IMR-90 (cell line): ENCODE results near the gene TMC1. TPM values are rescaled to one million over a fixed set of nuclear protein-coding genes. Genes with fewer than 3 reads are reported as not detected.
A peak's percentile ranks its signal among the peaks of the same experiment; 100 is the strongest.

ENCODE experiments used
- ATAC-seq: fragments of 200-7000 bp; cut with Tn5 transposase; 2 replicates; pipeline ENCODE4 v1.9.1; 2020; ENCODE audit warnings: low read depth, mild to moderate bottlenecking, moderate library complexity
- BruUV-seq: library from RNA; stranded (reverse); fragments of 400-500 nt; replicated peaks from 2 replicates; lab custom pipeline; 2021; lab: Mats Ljungman, UMichigan
- CTCF ChIA-PET: fragments of 300-600 bp; formaldehyde crosslinking; extraction: SDS; loops from one replicate; lab custom pipeline; 2021; ENCODE audit warnings: antibody characterized with exemption; lab: Yijun Ruan, JAX
- POLR2A ChIA-PET: fragments of 300-600 bp; sonication (Branson Sonifier 250); formaldehyde crosslinking; loops from one replicate; lab custom pipeline; 2022; ENCODE audit warnings: antibody characterized with exemption; ENCODE audit not compliant: unreplicated experiment; lab: Charles Lee
- DNase-seq: peaks from one replicate; pipeline ENCODE4 v3.0.0; 2013
- H2AFZ ChIP-seq: replicated peaks from 2 replicates; pipeline ENCODE3; 2013; ENCODE audit warnings: low read length, mild to moderate bottlenecking; ENCODE audit not compliant: poor library complexity
- H2AK5ac ChIP-seq: 2 replicates; pipeline ENCODE4 v1.6.1; 2013; ENCODE audit warnings: low read depth, low read length, inconsistent platforms
- H2AK9ac ChIP-seq: replicated peaks from 2 replicates; pipeline ENCODE3; 2013; ENCODE audit warnings: mild to moderate bottlenecking, low read depth, low read length, moderate library complexity; ENCODE audit not compliant: poor library complexity
- H2BK120ac ChIP-seq: 2 replicates; pipeline ENCODE4 v1.6.1; 2013; ENCODE audit warnings: low read depth, low read length, inconsistent platforms
- H2BK15ac ChIP-seq: 3 replicates; pipeline ENCODE4 v1.6.1; 2013; ENCODE audit warnings: low read depth, low read length, inconsistent platforms
- H2BK20ac ChIP-seq: 2 replicates; pipeline ENCODE4 v1.6.1; 2013; ENCODE audit warnings: low read depth, mild to moderate bottlenecking, inconsistent platforms, low read length, moderate library complexity
- H2BK5ac ChIP-seq: 2 replicates; pipeline ENCODE4 v1.6.1; 2013; ENCODE audit warnings: mild to moderate bottlenecking, low read depth, low read length, inconsistent platforms; ENCODE audit not compliant: poor library complexity, severe bottlenecking
- H3K14ac ChIP-seq: replicated peaks from 2 replicates; pipeline ENCODE4 v1.6.1; 2013; ENCODE audit warnings: low read depth, low read length, inconsistent platforms
- H3K18ac ChIP-seq: 2 replicates; pipeline ENCODE4 v1.6.1; 2013; ENCODE audit warnings: low read depth, low read length, control low read depth
- H3K23ac ChIP-seq: 2 replicates; pipeline ENCODE4 v1.6.1; 2013; ENCODE audit warnings: low read depth, low read length, inconsistent platforms
- H3K27ac ChIP-seq: 2 replicates; pipeline ENCODE4 v1.5.1; 2013; ENCODE audit warnings: mild to moderate bottlenecking, control low read depth, low read length; ENCODE audit not compliant: insufficient read depth
- H3K27me3 ChIP-seq: 2 replicates; pipeline ENCODE4 v1.6.1; 2013; ENCODE audit warnings: low read length; ENCODE audit not compliant: control insufficient read depth, insufficient read depth
- H3K36me3 ChIP-seq: 2 replicates; pipeline ENCODE4 v1.6.1; 2013; ENCODE audit warnings: low read length, mixed read lengths; ENCODE audit not compliant: control insufficient read depth, insufficient read depth
- H3K4ac ChIP-seq: 2 replicates; pipeline ENCODE4 v1.6.1; 2013; ENCODE audit warnings: low read depth, low read length, inconsistent platforms
- H3K4me1 ChIP-seq: 2 replicates; pipeline ENCODE4 v1.6.1; 2013; ENCODE audit warnings: low read length, mixed read lengths; ENCODE audit not compliant: control insufficient read depth, insufficient read depth
- H3K4me2 ChIP-seq: 2 replicates; pipeline ENCODE4 v1.6.1; 2013; ENCODE audit warnings: low read depth, mild to moderate bottlenecking, control low read depth, low read length, moderate library complexity
- H3K4me3 ChIP-seq: 2 replicates; pipeline ENCODE4 v1.5.1; 2013; ENCODE audit warnings: low read depth, mild to moderate bottlenecking, control low read depth, low read length, moderate library complexity; ENCODE audit not compliant: insufficient read depth
- H3K56ac ChIP-seq: 2 replicates; pipeline ENCODE4 v1.6.1; 2013; ENCODE audit warnings: low read length, inconsistent platforms; ENCODE audit not compliant: insufficient read depth; ENCODE audit errors: extremely low read depth
- H3K79me1 ChIP-seq, 2 experiments: 2 replicates each; pipeline ENCODE4 v1.6.1; 2013; ENCODE audit warnings: low read length in 2 of 2, inconsistent platforms in 1 of 2, low read depth in 1 of 2
- H3K9ac ChIP-seq: 2 replicates; pipeline ENCODE4 v1.6.1; 2013; ENCODE audit warnings: low read depth, low read length, control low read depth
- H3K9me1 ChIP-seq: 2 replicates; pipeline ENCODE4 v1.6.1; 2013; ENCODE audit warnings: low read length, inconsistent platforms; ENCODE audit not compliant: insufficient read depth
- H3K9me3 ChIP-seq: 2 replicates; pipeline ENCODE4 v1.6.1; 2013; ENCODE audit warnings: low read length; ENCODE audit not compliant: control insufficient read depth, insufficient read depth
- H4K20me1 ChIP-seq: 2 replicates; pipeline ENCODE4 v1.6.1; 2013; ENCODE audit warnings: low read length, inconsistent platforms; ENCODE audit not compliant: insufficient read depth
- H4K5ac ChIP-seq: 2 replicates; pipeline ENCODE4 v1.6.1; 2013; ENCODE audit warnings: mild to moderate bottlenecking, low read depth, low read length, control low read depth
- H4K8ac ChIP-seq, 2 experiments: 2 replicates each; pipeline ENCODE4 v1.6.1; 2013; ENCODE audit warnings: low read depth in 2 of 2, low read length in 2 of 2, control low read depth in 1 of 2, inconsistent platforms in 1 of 2
- H4K91ac ChIP-seq: 2 replicates; pipeline ENCODE4 v1.6.1; 2013; ENCODE audit warnings: low read depth, low read length, inconsistent platforms; ENCODE audit not compliant: insufficient read depth
- BHLHE40 ChIP-seq: fragments of 150-350 bp; IDR thresholded peaks from 2 replicates; pipeline ENCODE4 v1.6.1; 2016; ENCODE audit warnings: mild to moderate bottlenecking, low read depth, low read length
- CEBPB ChIP-seq: IDR thresholded peaks from 2 replicates; pipeline ENCODE4 v1.6.1; 2012; ENCODE audit warnings: low read depth, low read length, improper control_type of control experiment
- CHD1 ChIP-seq: IDR thresholded peaks from 2 replicates; pipeline ENCODE4 v1.6.1; 2012; ENCODE audit warnings: low read depth, low read length, improper control_type of control experiment
- CTCF ChIP-seq: conservative IDR thresholded peaks from 2 replicates; pipeline ENCODE4 v1.5.1; 2012; ENCODE audit warnings: mild to moderate bottlenecking, low read depth, low read length, improper control_type of control experiment
- MAFK ChIP-seq: IDR thresholded peaks from 2 replicates; pipeline ENCODE4 v1.6.1; 2012; ENCODE audit warnings: low read depth, low read length, improper control_type of control experiment
- POLR2A ChIP-seq: IDR thresholded peaks from 2 replicates; pipeline ENCODE4 v1.6.1; 2012; ENCODE audit warnings: mild to moderate bottlenecking, low read depth, low read length
- RAD21 ChIP-seq: IDR thresholded peaks from 2 replicates; pipeline ENCODE4 v1.6.1; 2012; ENCODE audit warnings: low read length, improper control_type of control experiment
- RCOR1 ChIP-seq: IDR thresholded peaks from 2 replicates; pipeline ENCODE4 v1.6.1; 2012; ENCODE audit warnings: mild to moderate bottlenecking, low read length, improper control_type of control experiment; ENCODE audit not compliant: insufficient replicate concordance
- RFX5 ChIP-seq: IDR thresholded peaks from 2 replicates; pipeline ENCODE4 v1.8.0; 2012; ENCODE audit warnings: low read depth, mild to moderate bottlenecking, low read length, moderate library complexity
- WGBS, 2 experiments: methylation state at CpG; one replicate each; pipeline versions ENCODE4 v1.1.5 to v1.1.7; 2013; ENCODE audit warnings: missing lambda C conversion rate in 2 of 2; ENCODE audit not compliant: insufficient read length in 1 of 2; ENCODE audit errors: extremely low coverage in 2 of 2; 5-methylcytosine and 5-hydroxymethylcytosine counted together
- dilution Hi-C: fragments of 300-500 bp; cut with HindIII; formaldehyde crosslinking; loops from one replicate; pipeline ENCODE4 v1.14.3; 2018; ENCODE audit warnings: low sequenced_read_pairs; ENCODE audit not compliant: unreplicated experiment
- in situ Hi-C: fragments of 300-500 bp; cut with MboI; formaldehyde crosslinking; loops from 3 replicates; pipeline ENCODE4 v1.14.3; 2019; ENCODE audit warnings: low sequenced_read_pairs, inconsistent platforms, mixed read lengths
- intact Hi-C: fragments of 100-400 bp; cut with micrococcal nuclease; formaldehyde crosslinking; loops from 2 replicates; pipeline ENCODE4 v1.10.0; 2022
- polyA plus RNA-seq, 3 experiments: library from polyadenylated mRNA; depleted of rRNA; stranded (reverse); fragments of >200 nt; gene quantifications; 2 replicates each; pipeline ENCODE4 v1.2.3, GENCODE V29; 2012; ENCODE audit warnings: low replicate concordance in 1 of 3
- total RNA-seq: library from RNA; depleted of rRNA; stranded (reverse); fragments of >200 nt; gene quantifications from 2 replicates; pipeline ENCODE4 v1.2.3, GENCODE V29; 2012

The TMC1 gene
- total and polyA plus RNA-seq, 2 of the 4 experiments (the other 2 are of a cell fraction): not detected

- Histone ChIP-seq H2BK5ac (no peak overlapping the region), H4K8ac (no peak overlapping the region), H2AK5ac (no peak overlapping the region), H2BK20ac (no peak overlapping the region), H3K9me3 (peaks cover 5% of the 10 kb centered on the region), H3K9me1 (no peaks in the 10 kb centered on the region), H3K14ac (no peak overlapping the region), H3K4ac (no peak overlapping the region), H2AK9ac (no peak overlapping the region), H4K5ac (no peak overlapping the region), H3K56ac (no peak overlapping the region), H2AFZ (no peak overlapping the region), H3K23ac (no peak overlapping the region), H3K36me3 (no peaks in the 10 kb centered on the region), H3K4me1 (no peaks in the 10 kb centered on the region), H3K27ac (no peak overlapping the region), H3K4me3 (no peak overlapping the region), H3K18ac (no peak overlapping the region), H2BK120ac (no peak overlapping the region), H2BK15ac (no peak overlapping the region), H3K27me3 (peaks cover 2% of the 10 kb centered on the region), H4K91ac (no peak overlapping the region), H3K9ac (no peak overlapping the region), H3K79me1 (no peaks in the 10 kb centered on the region), H3K4me2 (no peak overlapping the region), H4K20me1 (no peaks in the 10 kb centered on the region)
- ChIA-PET CTCF (no interaction called here), POLR2A (no interaction called here)
- intact Hi-C loops: no loop called here
- DNase-seq (peak; percentile 53), ATAC-seq (no peak)
- no peak for TF ChIP-seq BHLHE40
- no peak for TF ChIP-seq POLR2A
- TF ChIP-seq RAD21: no peak
- no peak for TF ChIP-seq CTCF
- no peak for TF ChIP-seq CEBPB
- no peak for TF ChIP-seq MAFK
- no peak for TF ChIP-seq RCOR1
- TF ChIP-seq RFX5: no peak
- TF ChIP-seq CHD1: no peak
- no TSS peak for BruUV-seq
- 25% methylated on average over 2 of the region's 5 CpGs; no CpG with 5 or more reads in 1 of the 2 experiments for WGBS, 2 experiments
- in situ Hi-C loops: no loop called here
- dilution Hi-C loops: no loop called here
These were observed 112.6 kb downstream of the TMC1 start for GRCh38 chr9:72633966-72634365.
